Activated CD8-positive, alpha-beta T cell treated with anti-CD3 and anti-CD28 coated beads for 36 hours (primary cell): ENCODE results near the gene HLF. TPM values are rescaled to one million over a fixed set of nuclear protein-coding genes. Genes with fewer than 3 reads are reported as not detected.

Experiments used
- ATAC-seq: fragments of 200-7000 bp; cut with Tn5 transposase; one replicate; pipeline ENCODE4 v1.10.0; 2021; ENCODE audit warnings: mild to moderate bottlenecking, moderate library complexity
- CTCF ChIA-PET: fragments of 350-600 bp; sonication (Branson Sonifier 250); formaldehyde crosslinking; loops from one replicate; lab custom pipeline; 2021; ENCODE audit warnings: antibody characterized with exemption; lab: Charles Lee
- POLR2A ChIA-PET: fragments of 350-600 bp; sonication (Branson Sonifier 250); formaldehyde crosslinking; loops from one replicate; lab custom pipeline; 2021; ENCODE audit warnings: antibody characterized with exemption; lab: Charles Lee
- DNase-seq: peaks from one replicate; pipeline ENCODE4 v3.0.0-alpha.2; 2020
- H3K27ac Mint-ChIP-seq: one replicate; pipeline ENCODE4 v1.8.0; 2021; ENCODE audit warnings: mild to moderate bottlenecking, mixed read lengths
- H3K27me3 Mint-ChIP-seq: one replicate; pipeline ENCODE4 v1.8.0; 2021; ENCODE audit warnings: mixed read lengths
- H3K36me3 Mint-ChIP-seq: one replicate; pipeline ENCODE4 v1.8.0; 2021; ENCODE audit warnings: low read depth, mixed read lengths
- H3K4me1 Mint-ChIP-seq: one replicate; pipeline ENCODE4 v1.8.0; 2021; ENCODE audit warnings: low read depth, mixed read lengths
- H3K4me3 Mint-ChIP-seq: one replicate; pipeline ENCODE4 v1.8.0; 2021; ENCODE audit warnings: mild to moderate bottlenecking, moderate library complexity, mixed read lengths
- H3K9me3 Mint-ChIP-seq: one replicate; pipeline ENCODE4 v1.8.0; 2021; ENCODE audit warnings: mixed read lengths
- intact Hi-C: fragments of 100-400 bp; cut with micrococcal nuclease; formaldehyde crosslinking; loops from one replicate; pipeline ENCODE4 v1.10.0; 2022
- total RNA-seq, 2 experiments: library from RNA; stranded (reverse); gene quantifications; one replicate each; pipeline ENCODE4 v1.2.3, GENCODE V29; 2021
- TF ChIP-seq, protein P1 (sequence below): fragments of 200-600 bp; IDR thresholded peaks from one replicate; pipeline ENCODE4 v1.8.0; 2022; ENCODE audit warnings: antibody characterized with exemption, mild to moderate bottlenecking

HLF gene
- total RNA-seq, 2 experiments from 2014 or later: 0.25 to 0.72 TPM

- peaks cover 11% of the 10 kb centered on the region for H3K4me1 Mint-ChIP-seq
- intact Hi-C loops: no loop called here
- H3K27ac Mint-ChIP-seq: no peak overlapping the region
- CTCF ChIA-PET: interaction anchor here (1.3 to 1.7 kb wide), 3 partner anchors 28 to 83 kb away, joined by 3 to 5 read pairs (median 4); no protein-coding TSS in a partner anchor
- no peak overlapping the region for H3K4me3 Mint-ChIP-seq
- no peaks in the 10 kb centered on the region for H3K36me3 Mint-ChIP-seq
- DNase-seq (no peak), ATAC-seq (no peak)
- peaks cover 68% of the 10 kb centered on the region for H3K27me3 Mint-ChIP-seq
- H3K9me3 Mint-ChIP-seq: no peaks in the 10 kb centered on the region
- POLR2A ChIA-PET: no interaction called here
- TF ChIP-seq, protein P1, sequence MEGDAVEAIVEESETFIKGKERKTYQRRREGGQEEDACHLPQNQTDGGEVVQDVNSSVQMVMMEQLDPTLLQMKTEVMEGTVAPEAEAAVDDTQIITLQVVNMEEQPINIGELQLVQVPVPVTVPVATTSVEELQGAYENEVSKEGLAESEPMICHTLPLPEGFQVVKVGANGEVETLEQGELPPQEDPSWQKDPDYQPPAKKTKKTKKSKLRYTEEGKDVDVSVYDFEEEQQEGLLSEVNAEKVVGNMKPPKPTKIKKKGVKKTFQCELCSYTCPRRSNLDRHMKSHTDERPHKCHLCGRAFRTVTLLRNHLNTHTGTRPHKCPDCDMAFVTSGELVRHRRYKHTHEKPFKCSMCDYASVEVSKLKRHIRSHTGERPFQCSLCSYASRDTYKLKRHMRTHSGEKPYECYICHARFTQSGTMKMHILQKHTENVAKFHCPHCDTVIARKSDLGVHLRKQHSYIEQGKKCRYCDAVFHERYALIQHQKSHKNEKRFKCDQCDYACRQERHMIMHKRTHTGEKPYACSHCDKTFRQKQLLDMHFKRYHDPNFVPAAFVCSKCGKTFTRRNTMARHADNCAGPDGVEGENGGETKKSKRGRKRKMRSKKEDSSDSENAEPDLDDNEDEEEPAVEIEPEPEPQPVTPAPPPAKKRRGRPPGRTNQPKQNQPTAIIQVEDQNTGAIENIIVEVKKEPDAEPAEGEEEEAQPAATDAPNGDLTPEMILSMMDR: no peak
Observed at GRCh38 chr17:55266051-55266957, 1.5 kb downstream of the HLF start.

- ATAC-seq: no peak
- H3K9me3 Mint-ChIP-seq: no peaks in the 10 kb centered on the region
- intact Hi-C loops: no loop called here
- H3K27ac Mint-ChIP-seq: no peak overlapping the region
- H3K36me3 Mint-ChIP-seq: no peaks in the 10 kb centered on the region
- TF ChIP-seq, protein P1: no peak
- ChIA-PET CTCF (interaction anchor here (1.3 kb wide), 1 partner anchor 82 kb away, joined by 3 read pairs; no protein-coding TSS in a partner anchor), POLR2A (no interaction called here)
- H3K4me1 Mint-ChIP-seq: peaks cover 15% of the 10 kb centered on the region
- peaks cover 68% of the 10 kb centered on the region for H3K27me3 Mint-ChIP-seq
- H3K4me3 Mint-ChIP-seq: no peak overlapping the region
- no peak for DNase-seq
Observed at GRCh38 chr17:55266958-55267688, 2.4 kb downstream of the HLF start.

- ATAC-seq (no peak), DNase-seq (no peak)
- peaks cover 70% of the 10 kb centered on the region for H3K27me3 Mint-ChIP-seq
- ChIA-PET POLR2A (no interaction called here), CTCF (no interaction called here)
- no peak overlapping the region for H3K4me3 Mint-ChIP-seq
- TF ChIP-seq, protein P1: no peak
- peaks cover 15% of the 10 kb centered on the region for H3K4me1 Mint-ChIP-seq
- H3K36me3 Mint-ChIP-seq: no peaks in the 10 kb centered on the region
- H3K27ac Mint-ChIP-seq: no peak overlapping the region
- intact Hi-C loops: no loop called here
- no peaks in the 10 kb centered on the region for H3K9me3 Mint-ChIP-seq
Observed at GRCh38 chr17:55267777-55268648, 3.3 kb downstream of the HLF start.

- CTCF ChIA-PET: no interaction called here
- TF ChIP-seq, protein P1: no peak
- H3K9me3 Mint-ChIP-seq: no peaks in the 10 kb centered on the region
- peaks cover 10% of the 10 kb centered on the region for H3K4me1 Mint-ChIP-seq
- no peak overlapping the region for H3K27ac Mint-ChIP-seq
- intact Hi-C loops: no loop called here
- ATAC-seq: no peak
- H3K36me3 Mint-ChIP-seq: no peaks in the 10 kb centered on the region
- H3K4me3 Mint-ChIP-seq: no peak overlapping the region
- H3K27me3 Mint-ChIP-seq: peaks cover 69% of the 10 kb centered on the region
- no peak for DNase-seq
- POLR2A ChIA-PET: no interaction called here
Observed at GRCh38 chr17:55268649-55269480, 4.1 kb downstream of the HLF start.
